Measurements from ENCODE around the gene DNAH2. TPM values are rescaled to one million over a fixed set of nuclear protein-coding genes. Genes with fewer than 3 reads are reported as not detected.

DNAH2 gene
- total and polyA plus RNA-seq, 9 donors, result 0.88 to 10.3 (median 2.5) TPM

DNA sequence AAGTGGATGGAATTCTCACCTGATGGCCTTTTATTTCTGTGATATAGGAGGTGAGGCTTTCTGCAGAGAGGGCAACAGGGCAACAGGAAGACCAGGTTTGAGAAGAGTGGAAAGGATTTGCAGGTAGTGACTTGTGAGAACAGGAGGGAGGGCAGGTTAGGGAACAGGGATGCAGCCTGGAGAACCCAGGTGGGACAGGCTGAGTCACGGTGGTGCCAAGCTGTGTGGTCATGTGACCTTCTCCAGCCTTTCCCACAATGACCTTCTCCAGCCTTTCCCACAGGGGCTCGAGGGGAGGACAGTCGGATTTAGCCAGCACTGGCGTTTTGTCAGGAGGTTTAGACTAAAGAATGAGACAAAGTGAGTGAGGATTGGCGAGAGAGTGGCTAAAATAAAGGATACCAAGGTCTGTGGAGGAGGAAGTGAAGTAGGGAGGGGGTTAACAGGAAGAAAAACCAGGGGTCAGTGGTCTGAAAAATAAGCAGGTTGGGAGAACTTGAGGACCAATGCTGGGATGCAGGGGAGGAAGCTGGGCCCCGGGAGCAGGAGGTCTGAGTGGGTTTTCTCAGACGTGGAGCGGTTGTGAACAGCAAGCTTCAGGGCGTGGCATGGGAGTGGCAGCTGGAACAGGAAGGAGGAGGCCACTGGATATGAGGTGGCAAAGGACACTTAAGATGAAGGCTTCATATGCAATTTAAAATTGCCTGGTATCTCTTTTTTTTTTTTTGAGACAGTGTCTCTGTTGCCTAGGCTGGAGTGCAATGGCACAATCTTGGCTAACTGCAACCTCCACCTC is 37.7 kb downstream of the DNAH2 start:
- TF ChIP-seq POLR2A (IDR thresholded peaks at IDR 0.05), result no peak
- no peak for TF ChIP-seq EP300 (IDR thresholded peaks at IDR 0.05)
- TF ChIP-seq, protein P1, sequence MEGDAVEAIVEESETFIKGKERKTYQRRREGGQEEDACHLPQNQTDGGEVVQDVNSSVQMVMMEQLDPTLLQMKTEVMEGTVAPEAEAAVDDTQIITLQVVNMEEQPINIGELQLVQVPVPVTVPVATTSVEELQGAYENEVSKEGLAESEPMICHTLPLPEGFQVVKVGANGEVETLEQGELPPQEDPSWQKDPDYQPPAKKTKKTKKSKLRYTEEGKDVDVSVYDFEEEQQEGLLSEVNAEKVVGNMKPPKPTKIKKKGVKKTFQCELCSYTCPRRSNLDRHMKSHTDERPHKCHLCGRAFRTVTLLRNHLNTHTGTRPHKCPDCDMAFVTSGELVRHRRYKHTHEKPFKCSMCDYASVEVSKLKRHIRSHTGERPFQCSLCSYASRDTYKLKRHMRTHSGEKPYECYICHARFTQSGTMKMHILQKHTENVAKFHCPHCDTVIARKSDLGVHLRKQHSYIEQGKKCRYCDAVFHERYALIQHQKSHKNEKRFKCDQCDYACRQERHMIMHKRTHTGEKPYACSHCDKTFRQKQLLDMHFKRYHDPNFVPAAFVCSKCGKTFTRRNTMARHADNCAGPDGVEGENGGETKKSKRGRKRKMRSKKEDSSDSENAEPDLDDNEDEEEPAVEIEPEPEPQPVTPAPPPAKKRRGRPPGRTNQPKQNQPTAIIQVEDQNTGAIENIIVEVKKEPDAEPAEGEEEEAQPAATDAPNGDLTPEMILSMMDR (IDR thresholded peaks at IDR 0.05), result no peak
- 60 to 63% (median 62%) methylated on average over 9 of the region's 9 CpGs for WGBS, 3 donors
- Histone ChIP-seq H3K4me3 (no peak overlapping the region), H3K36me3 (no peaks in the 10 kb centered on the region), H3K27ac (no peak overlapping the region), H3K4me1 (ENCODE audit: insufficient read depth) (no peaks in the 10 kb centered on the region), H3K27me3 (no peaks in the 10 kb centered on the region), H3K9me3 (no peaks in the 10 kb centered on the region)
- intact Hi-C loops (cut with DNase I), result no loop called here
- no peak for DNase-seq

DNA sequence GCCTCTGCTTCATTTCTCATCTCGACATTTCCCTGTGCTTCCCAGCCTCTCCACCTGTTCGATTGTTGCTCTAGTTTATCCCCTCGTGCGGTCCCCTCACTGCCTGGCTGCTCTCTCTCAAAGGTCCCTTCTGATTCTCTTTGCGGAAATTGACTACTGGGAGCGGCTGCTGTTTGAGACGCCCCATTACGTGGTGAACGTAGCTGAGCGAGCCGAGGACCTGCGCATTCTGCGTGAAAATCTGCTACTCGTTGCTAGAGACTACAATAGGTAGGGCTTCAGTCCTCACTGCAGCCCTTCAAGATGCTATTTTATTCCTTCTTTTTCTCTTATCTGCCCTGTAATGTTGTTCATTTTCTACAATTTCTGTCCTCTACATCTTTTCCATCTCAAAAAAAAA is 39.4 kb downstream of the DNAH2 start:
- TF ChIP-seq EP300 (IDR thresholded peaks at IDR 0.05), result no peak
- no peaks in the 10 kb centered on the region for H3K27me3 ChIP-seq
- no peaks in the 10 kb centered on the region for H3K36me3 ChIP-seq
- intact Hi-C loops (cut with DNase I), result no loop called here
- H3K4me1 ChIP-seq (ENCODE audit: insufficient read depth), result no peaks in the 10 kb centered on the region
- no peaks in the 10 kb centered on the region for H3K9me3 ChIP-seq
- H3K4me3 ChIP-seq, result no peak overlapping the region
- 90 to 93% (median 93%) methylated on average over 14 of the region's 14 CpGs for WGBS, 3 donors
- no peak for DNase-seq
- H3K27ac ChIP-seq, result no peak overlapping the region

DNA sequence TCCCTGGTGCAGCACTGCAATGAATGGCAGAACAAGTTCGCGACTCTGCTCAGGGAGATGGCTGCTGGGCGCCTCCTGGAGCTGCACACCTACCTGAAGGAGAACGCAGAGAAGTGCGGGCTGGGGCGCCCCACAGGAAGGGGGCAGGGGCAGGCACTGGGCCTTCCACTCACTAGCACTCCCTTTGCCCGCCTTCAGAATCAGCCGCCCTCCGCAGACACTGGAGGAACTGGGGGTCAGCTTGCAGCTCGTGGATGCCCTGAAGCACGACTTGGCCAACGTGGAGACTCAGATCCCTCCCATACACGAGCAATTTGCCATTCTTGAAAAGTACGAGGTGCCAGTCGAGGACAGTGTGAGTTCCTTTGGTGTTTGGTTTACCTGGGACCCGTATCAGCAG is 46.4 kb downstream of the DNAH2 start:
- WGBS, 3 donors, result 88 to 89% (median 88%) methylated on average over 16 of the region's 16 CpGs
- no peak for DNase-seq
- no peak overlapping the region for H3K4me3 ChIP-seq
- no peaks in the 10 kb centered on the region for H3K36me3 ChIP-seq
- H3K27me3 ChIP-seq, result no peaks in the 10 kb centered on the region
- H3K9me3 ChIP-seq, result no peaks in the 10 kb centered on the region
- intact Hi-C loops (cut with DNase I), result no loop called here
- H3K27ac ChIP-seq, result no peak overlapping the region
- TF ChIP-seq, protein P1 (IDR thresholded peaks at IDR 0.05), result no peak
- no peak for TF ChIP-seq POLR2A (IDR thresholded peaks at IDR 0.05)
- no peak for TF ChIP-seq EP300 (IDR thresholded peaks at IDR 0.05)
- H3K4me1 ChIP-seq (ENCODE audit: insufficient read depth), result no peaks in the 10 kb centered on the region

DNA sequence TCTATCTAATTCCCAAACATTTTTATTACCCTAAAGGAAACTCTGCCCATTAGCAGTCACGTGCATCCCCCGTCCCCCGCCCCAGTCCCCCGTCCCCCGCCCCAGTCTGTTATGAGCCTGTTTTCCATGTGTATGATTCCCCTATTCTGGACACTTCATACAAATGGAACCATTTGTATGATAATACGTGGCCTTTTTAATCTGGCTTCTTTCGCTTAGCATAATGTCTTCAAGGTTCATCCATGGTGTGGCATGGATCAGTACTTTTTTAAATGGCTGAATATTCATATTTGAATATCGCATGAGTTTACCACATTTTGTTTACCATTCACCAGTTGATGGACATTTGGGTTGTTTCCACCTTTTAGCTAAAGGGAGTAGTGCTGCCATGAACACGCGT is 49.5 kb downstream of the DNAH2 start:
- TF ChIP-seq, protein P1 (IDR thresholded peaks at IDR 0.05), result no peak
- no peak for TF ChIP-seq POLR2A (IDR thresholded peaks at IDR 0.05)
- TF ChIP-seq EP300 (IDR thresholded peaks at IDR 0.05), result no peak

DNA sequence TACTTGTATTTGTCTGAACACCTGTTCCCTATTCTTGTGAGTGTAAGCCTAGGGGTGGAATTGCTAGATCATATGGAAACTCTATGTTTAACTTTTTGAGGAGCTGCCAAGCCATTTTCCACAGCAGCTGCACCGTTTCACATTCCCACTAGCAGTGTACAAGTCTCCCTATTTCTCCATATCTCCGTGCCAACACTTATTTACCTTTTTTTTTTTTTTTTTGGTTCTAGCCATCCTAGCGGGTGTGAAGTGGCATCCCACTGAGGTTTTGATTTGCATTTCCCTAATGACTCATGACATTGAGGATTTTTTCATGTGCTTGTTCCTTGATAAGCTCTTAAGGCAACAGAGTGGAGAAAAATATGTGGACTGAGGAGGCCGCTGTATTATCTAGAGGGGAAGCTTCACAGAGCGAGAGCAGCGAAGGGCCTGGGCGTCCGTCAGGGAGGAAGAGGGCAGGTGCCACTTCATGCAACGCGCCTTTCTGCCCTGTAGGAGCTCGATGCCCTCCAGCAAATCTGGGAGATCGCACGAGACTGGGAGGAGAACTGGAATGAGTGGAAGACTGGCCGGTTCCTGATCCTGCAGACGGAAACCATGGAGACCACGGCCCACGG is 50.0 kb downstream of the DNAH2 start:
- no peak for DNase-seq
- Histone ChIP-seq H3K27ac (no peak overlapping the region), H3K36me3 (no peaks in the 10 kb centered on the region), H3K4me3 (no peak overlapping the region), H3K27me3 (no peaks in the 10 kb centered on the region), H3K9me3 (no peaks in the 10 kb centered on the region), H3K4me1 (ENCODE audit: insufficient read depth) (no peaks in the 10 kb centered on the region)
- intact Hi-C loops (cut with DNase I), result no loop called here
- TF ChIP-seq POLR2A (IDR thresholded peaks at IDR 0.05) (no peak), EP300 (IDR thresholded peaks at IDR 0.05) (no peak)
- TF ChIP-seq, protein P1 (IDR thresholded peaks at IDR 0.05), result no peak
- WGBS, 3 donors, result 15 to 24% (median 23%) methylated on average over 17 of the region's 17 CpGs

More for the DNA sequence above, 49.5 kb downstream of the DNAH2 start:
- H3K27ac ChIP-seq, result no peak overlapping the region
- intact Hi-C loops (cut with DNase I), result no loop called here
- no peaks in the 10 kb centered on the region for H3K9me3 ChIP-seq
- DNase-seq, result no peak
- no peaks in the 10 kb centered on the region for H3K4me1 ChIP-seq (ENCODE audit: insufficient read depth)
- H3K4me3 ChIP-seq, result no peak overlapping the region
- no peaks in the 10 kb centered on the region for H3K36me3 ChIP-seq
- H3K27me3 ChIP-seq, result no peaks in the 10 kb centered on the region
- WGBS, 3 donors, result 73 to 78% (median 78%) methylated on average over 10 of the region's 10 CpGs
